ENCODE data around the gene BMPR2. TPM values are rescaled to one million over a fixed set of nuclear protein-coding genes. Genes with fewer than 3 reads are reported as not detected.

The BMPR2 gene
- polyA plus RNA-seq, 1 donor (not counting 4 experiments of a cell fraction or from before 2014, with no cell fraction given), result 31.9 TPM

GRCh38 chr2:202418027-202418426 lies 41.9 kb downstream of the BMPR2 start:
- H4K20me1 ChIP-seq (ENCODE audit: control insufficient read depth, extremely low read depth, insufficient read depth, low read length), result no peaks in the 10 kb centered on the region

DNA sequence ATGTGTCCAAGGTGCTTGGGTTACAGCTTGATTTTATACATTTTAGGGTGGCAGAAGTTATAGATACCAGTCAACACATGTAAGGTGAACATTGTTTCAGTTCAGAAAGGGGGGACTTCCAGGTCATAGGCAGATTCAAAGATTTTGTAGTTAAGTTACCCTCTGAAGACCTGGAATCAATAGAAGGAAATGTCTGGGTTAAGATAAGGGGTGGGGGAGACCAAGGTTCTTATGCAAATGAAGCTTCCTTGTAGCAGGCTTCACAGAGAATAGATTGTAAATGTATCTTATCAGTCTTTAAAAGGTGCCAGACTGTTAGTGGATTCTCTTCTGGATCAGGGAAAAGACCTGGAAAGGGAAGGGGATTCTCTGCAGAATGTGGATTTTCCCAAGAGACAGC lies 42.4 kb downstream of the BMPR2 start:
- H3K4me2 ChIP-seq (ENCODE audit: control insufficient read depth, extremely low read depth, insufficient read depth, low read depth, low read length), result no peak overlapping the region
- no peak for FAIRE-seq
- no peak overlapping the region for H3K4me3 ChIP-seq (ENCODE audit: control insufficient read depth in 2 of 3, extremely low read depth in 1 of 3, insufficient read depth in 2 of 3, low read depth in 1 of 3, low read length in 3 of 3)
- H3K9me1 ChIP-seq (ENCODE audit: control insufficient read depth, extremely low read depth, insufficient read depth, low read length), result no peaks in the 10 kb centered on the region
- no peak for TF ChIP-seq EZH2 (IDR thresholded peaks at IDR 0.05; ENCODE audit: low read length)
- TF ChIP-seq CTCF (optimal IDR thresholded peaks at IDR 0.05 in 1 of 3, IDR thresholded peaks at IDR 0.05 in 1 of 3, conservative IDR thresholded peaks at IDR 0.05 in 1 of 3; ENCODE audit: extremely low read depth in 1 of 3, insufficient read depth in 2 of 3, low read length in 3 of 3), result no peak
- no peaks in the 10 kb centered on the region for H3K4me1 ChIP-seq (ENCODE audit: control insufficient read depth, extremely low read depth, insufficient read depth, low read length)
- H3K27me3 ChIP-seq (ENCODE audit: control insufficient read depth, extremely low read depth, insufficient read depth, low read length), result no peaks in the 10 kb centered on the region
- peaks cover 24% of the 10 kb centered on the region for H3K79me2 ChIP-seq (ENCODE audit: control insufficient read depth, insufficient read depth, low read length)
- H4K20me1 ChIP-seq (ENCODE audit: control insufficient read depth, extremely low read depth, insufficient read depth, low read length), result no peaks in the 10 kb centered on the region
- DNase-seq (ENCODE audit: low read depth, low spot score), result no peak
- no peak overlapping the region for H2AFZ ChIP-seq (ENCODE audit: control insufficient read depth, low read length)
- dilution Hi-C loops (cut with MboI; ENCODE audit: extremely low pct_ligation_motif_present, low sequenced_read_pairs), result no loop called here
- no peak overlapping the region for H3K27ac ChIP-seq (ENCODE audit: control insufficient read depth, insufficient read depth, low read length)
- no peak overlapping the region for H3K9ac ChIP-seq (ENCODE audit: control insufficient read depth, extremely low read depth, insufficient read depth, low read length)
- no peaks in the 10 kb centered on the region for H3K36me3 ChIP-seq (ENCODE audit: control insufficient read depth in 2 of 2, extremely low read depth in 1 of 2, insufficient read depth in 2 of 2, low read length in 2 of 2)
- no peaks in the 10 kb centered on the region for H3K9me3 ChIP-seq (ENCODE audit: control insufficient read depth, low read depth, low read length)

More at GRCh38 chr2:202418027-202418426, 41.9 kb downstream of the BMPR2 start:
- Histone ChIP-seq H3K27ac (ENCODE audit: control insufficient read depth, insufficient read depth, low read length) (no peak overlapping the region), H3K79me2 (ENCODE audit: control insufficient read depth, insufficient read depth, low read length) (peaks cover 25% of the 10 kb centered on the region), H3K4me2 (ENCODE audit: control insufficient read depth, extremely low read depth, insufficient read depth, low read depth, low read length) (no peak overlapping the region), H3K27me3 (ENCODE audit: control insufficient read depth, extremely low read depth, insufficient read depth, low read length) (no peaks in the 10 kb centered on the region), H3K4me1 (ENCODE audit: control insufficient read depth, extremely low read depth, insufficient read depth, low read length) (no peaks in the 10 kb centered on the region), H3K4me3 (ENCODE audit: control insufficient read depth in 2 of 3, extremely low read depth in 1 of 3, insufficient read depth in 2 of 3, low read depth in 1 of 3, low read length in 3 of 3) (no peak overlapping the region), H3K36me3 (ENCODE audit: control insufficient read depth in 2 of 2, extremely low read depth in 1 of 2, insufficient read depth in 2 of 2, low read length in 2 of 2) (no peaks in the 10 kb centered on the region), H3K9me1 (ENCODE audit: control insufficient read depth, extremely low read depth, insufficient read depth, low read length) (no peaks in the 10 kb centered on the region), H3K9me3 (ENCODE audit: control insufficient read depth, low read depth, low read length) (no peaks in the 10 kb centered on the region), H2AFZ (ENCODE audit: control insufficient read depth, low read length) (no peak overlapping the region), H3K9ac (ENCODE audit: control insufficient read depth, extremely low read depth, insufficient read depth, low read length) (no peak overlapping the region)
- DNase-seq (ENCODE audit: low read depth, low spot score), result no peak
- dilution Hi-C loops (cut with MboI; ENCODE audit: extremely low pct_ligation_motif_present, low sequenced_read_pairs), result no loop called here
- TF ChIP-seq CTCF (optimal IDR thresholded peaks at IDR 0.05 in 1 of 3, IDR thresholded peaks at IDR 0.05 in 1 of 3, conservative IDR thresholded peaks at IDR 0.05 in 1 of 3; ENCODE audit: extremely low read depth in 1 of 3, insufficient read depth in 2 of 3, low read length in 3 of 3) (no peak), EZH2 (IDR thresholded peaks at IDR 0.05; ENCODE audit: low read length) (no peak)
- FAIRE-seq, result no peak

Measured in keratinocyte (primary cell).